GM21367 (cell line): ENCODE measurements around the gene RAMP1.

Source experiments
- ATAC-seq: cut with Tn5 transposase; IDR thresholded peaks from one replicate; pipeline ENCODE4 v1.9.1; 2021; ENCODE audit not compliant: unreplicated experiment

The RAMP1 gene

GRCh38 chr2:237913193-237913917 is 53.9 kb downstream of the RAMP1 start:
- no peak for ATAC-seq

DNA sequence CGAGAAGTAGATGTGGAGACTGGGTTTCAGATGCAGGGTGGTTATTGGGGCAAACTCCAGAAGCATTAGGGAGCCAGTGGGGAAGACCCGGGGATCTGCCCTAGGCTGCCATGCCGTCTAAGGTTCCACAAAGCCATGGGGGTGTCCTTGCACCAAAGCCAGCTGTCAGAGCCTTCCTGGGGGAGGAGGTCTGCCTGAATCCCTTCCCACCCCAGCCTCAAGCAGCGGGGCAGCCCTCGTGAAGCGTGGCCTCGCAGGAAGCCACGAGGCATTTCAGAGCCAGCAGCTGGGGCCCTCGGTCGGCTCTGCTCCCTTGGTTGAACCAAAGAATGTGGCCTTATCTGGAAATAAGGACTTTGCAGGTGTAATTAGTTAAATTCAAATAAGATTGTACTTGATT is 56.2 kb downstream of the RAMP1 start:
- no peak for ATAC-seq

DNA sequence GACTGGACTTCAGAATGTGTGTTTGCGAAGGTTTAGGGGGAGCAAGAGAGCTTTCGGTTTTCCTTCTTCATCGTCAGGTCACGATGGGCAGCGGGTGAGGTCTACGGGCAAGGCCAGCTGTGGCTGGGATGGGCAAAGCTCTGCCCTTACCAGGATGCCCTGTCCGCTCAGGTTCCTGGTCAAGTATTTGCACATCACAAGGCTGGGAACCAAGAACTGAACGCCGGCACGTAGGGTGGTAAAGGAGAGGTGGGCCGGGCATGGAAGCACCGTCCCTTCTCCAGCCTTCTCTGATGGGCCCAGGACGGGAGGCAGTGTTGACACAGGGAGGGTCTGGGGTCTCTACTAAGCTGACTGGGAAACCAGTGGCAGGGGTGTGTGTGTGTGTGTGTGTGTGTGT is 56.9 kb downstream of the RAMP1 start:
- no peak for ATAC-seq

DNA sequence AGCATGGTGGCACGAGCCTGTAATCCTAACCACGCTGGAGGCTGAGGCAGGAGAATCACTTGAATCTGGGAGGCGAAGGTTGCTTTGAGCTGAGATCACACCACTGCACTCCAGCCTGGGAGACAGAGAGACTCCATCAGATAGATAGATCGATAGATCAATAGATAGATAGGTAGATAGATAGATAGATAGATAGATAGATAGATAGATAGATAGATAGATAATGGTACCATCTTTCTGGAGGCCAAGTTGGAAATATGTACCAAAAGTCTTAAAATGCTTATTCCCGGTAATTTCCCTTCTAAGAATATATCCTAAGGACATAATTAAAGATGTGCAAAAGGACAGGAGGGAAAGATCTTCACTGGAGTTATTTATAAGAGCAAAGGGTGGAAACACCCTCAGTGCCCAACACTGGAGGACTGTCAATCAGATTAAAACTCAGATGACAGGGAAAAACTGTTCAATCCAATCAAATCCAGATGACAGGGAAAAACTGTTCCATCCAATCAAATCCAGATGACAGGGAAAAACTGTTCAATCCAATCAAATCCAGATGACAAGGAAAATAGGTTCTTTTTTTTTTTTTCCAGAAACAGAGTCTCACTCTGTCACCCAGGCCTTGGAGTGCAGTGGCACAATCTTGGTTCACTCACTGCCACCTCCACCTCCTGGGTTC is 58.4 kb downstream of the RAMP1 start:
- no peak for ATAC-seq

DNA sequence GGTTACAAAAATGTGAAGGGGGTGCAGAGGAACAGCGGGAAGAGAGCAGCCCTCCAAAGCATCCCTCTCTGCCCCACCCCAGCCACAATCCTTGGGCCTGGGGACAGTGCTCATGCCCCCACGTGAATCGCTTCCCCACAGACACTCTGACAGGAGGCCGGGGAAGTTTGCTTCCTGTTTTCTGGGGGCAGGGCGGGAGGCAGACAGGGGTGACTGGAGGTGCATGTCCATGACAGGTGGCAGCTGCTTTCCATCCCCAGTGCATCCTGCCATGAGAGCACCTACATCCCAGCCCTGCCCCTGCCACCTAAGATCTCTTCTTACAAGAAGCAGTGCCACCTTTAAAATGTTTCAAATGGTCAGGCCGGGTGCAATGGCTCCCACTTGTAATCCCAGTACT is 60.2 kb downstream of the RAMP1 start:
- ATAC-seq = no peak

DNA sequence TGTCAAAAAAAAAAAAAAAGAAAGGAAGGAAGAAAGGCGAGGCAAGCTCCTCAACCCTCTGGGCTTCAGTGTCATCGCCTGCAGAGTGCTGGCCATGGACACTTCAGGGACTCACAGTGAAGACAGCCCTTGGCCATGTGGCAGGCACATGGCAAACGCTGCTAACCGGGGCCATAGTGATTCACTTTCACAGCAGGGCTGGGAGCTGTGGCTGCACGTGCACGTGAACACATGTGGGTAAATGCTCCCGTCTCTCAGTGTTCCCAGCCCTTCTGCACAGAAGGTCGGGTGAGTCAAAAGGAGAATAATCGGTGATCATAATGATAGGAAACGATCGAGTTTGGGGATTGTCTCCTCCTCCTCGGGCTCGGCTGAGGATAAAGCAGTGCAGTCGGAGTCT is 61.2 kb downstream of the RAMP1 start:
- no peak for ATAC-seq

GRCh38 chr2:237921967-237922492 is 62.6 kb downstream of the RAMP1 start:
- no peak for ATAC-seq

GRCh38 chr2:237922641-237923361 is 63.4 kb downstream of the RAMP1 start:
- ATAC-seq = no peak

DNA sequence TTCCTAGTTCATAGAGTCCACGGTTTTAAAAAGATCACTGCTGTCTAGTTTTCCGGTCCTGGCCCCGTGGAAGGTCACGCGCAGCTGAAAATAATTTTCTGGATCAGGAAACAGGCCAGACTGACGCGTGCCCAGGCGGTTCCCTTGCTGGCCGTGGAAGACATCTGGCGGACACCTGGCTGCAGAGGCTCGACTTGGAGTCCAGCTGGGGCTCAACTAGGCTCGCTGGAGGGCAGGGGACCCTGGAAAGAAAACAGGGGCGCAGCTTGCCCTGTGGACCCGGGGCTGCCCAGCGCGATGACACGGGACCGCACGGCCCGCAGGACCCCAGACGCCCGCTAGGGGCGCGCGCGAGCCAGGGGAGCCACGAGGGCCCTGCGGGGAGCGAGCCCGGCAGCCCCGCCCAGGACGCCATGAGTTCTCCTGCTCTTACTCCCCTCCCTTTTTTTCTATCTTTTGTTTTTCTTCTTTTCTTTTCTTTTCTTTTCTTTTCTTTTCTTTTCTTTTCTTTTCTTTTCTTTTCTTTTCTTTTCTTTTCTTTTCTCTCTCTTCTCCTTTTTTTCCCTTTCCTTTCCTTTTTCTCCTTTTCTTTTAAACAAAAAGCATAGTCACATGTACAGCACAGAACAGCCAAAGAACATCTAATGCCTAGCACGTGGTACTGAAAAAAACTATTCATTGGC is 64.2 kb downstream of the RAMP1 start:
- peak; percentile 75 for ATAC-seq

GRCh38 chr2:237924164-237924534 is 64.7 kb downstream of the RAMP1 start:
- no peak for ATAC-seq

DNA sequence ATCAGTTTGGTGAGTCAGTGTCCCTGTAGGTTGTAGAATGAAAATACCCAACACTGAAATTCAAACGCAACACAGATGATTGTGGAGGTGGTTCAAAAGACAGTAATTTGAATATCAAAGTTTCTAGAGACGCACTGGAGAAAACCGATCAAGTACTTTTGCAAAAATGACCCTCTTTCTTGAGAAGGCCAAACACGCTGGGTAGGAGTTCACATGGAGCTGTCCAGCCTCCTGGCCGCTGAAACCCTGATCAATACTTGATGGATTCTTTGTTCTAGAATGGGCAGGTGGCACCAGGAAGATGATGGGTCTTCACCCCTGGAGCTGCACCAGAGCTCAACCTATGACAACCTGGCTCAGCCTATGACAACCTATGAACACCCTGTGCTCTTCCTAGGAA is 67.7 kb downstream of the RAMP1 start:
- ATAC-seq = no peak

- no peak for ATAC-seq
These were observed 68.6 kb downstream of the RAMP1 start for GRCh38 chr2:237927986-237928385.

DNA sequence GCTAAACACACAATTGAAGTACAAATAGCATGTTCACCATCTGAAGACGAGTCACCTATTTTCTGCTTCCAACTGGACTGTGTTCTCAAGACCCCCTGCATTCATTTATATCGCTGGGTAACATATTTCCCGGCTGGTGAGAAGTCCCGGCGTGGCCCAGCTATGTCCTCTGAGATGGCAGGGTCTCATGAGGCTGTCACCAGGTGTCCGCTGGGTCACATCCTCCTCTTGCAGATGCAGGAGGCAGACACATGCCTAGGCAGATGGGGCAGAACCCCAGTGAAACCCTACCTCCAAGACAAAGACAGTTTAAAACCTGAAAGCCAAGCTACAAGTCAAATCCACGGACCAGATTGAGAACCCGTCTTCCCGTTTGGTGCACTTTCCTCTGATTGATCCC is 70.6 kb downstream of the RAMP1 start:
- ATAC-seq = no peak

DNA sequence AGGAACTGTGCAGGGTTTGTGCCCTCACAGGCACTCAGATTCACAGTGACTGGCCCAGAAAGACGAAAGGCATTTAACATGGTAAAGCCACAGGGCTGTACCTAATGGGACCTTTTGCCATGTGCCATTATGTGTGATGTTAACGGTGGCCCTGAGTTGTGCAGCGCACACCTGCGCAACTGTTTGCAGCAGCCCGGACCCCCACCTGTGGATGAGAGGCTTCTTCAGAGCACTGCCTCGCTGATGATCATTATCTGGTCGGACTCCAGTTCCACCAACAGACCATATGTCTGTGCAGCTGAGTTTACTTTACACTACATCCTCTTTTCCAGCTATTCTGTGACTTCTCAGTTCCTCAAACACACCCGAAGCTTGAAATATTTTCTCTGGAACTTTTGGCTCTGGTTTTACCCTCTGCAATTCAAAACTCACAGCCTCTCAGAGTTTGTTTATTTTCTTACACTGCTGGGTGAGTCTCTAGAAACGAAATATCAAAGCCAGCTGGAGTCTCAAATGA is 71.8 kb downstream of the RAMP1 start:
- ATAC-seq = no peak

DNA sequence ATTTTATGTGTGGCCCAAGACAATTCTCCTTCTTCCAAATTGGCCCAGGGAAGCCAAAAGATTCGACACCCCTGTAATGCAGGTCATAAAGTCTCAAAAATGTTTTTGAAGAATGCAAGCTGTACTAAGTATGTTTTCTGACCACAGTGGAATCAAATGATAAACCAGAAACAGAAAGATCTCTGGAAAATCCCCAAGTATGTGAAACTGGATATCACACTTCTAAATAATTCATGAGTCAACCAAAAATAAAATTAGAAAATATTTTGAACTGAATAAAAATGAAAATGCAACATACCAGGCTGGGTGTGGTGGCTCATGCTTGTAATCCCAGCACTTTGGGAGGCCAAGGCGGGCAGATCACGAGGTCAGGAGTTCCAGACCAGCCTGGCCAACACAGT is 73.3 kb downstream of the RAMP1 start:
- no peak for ATAC-seq

DNA sequence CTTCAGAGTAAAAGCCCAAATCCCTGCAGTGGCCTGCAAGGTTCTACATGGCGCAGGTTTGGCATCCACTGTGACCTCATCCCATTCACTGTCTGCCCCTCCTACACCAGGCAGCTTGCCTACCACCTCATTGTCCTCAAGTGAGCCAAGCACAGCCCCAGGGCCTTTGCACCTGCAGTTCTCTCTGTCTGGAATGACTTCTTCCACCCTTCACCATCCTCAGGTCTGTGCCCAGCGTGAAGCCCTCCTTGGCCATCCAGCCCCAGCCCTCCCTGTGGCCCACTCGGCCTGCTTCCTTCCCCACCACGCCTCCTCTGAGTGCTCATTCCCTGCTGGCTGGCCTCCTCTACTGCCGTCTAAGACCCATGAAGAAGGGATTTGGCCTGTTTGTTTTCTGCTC is 74.8 kb downstream of the RAMP1 start:
- ATAC-seq = no peak

DNA sequence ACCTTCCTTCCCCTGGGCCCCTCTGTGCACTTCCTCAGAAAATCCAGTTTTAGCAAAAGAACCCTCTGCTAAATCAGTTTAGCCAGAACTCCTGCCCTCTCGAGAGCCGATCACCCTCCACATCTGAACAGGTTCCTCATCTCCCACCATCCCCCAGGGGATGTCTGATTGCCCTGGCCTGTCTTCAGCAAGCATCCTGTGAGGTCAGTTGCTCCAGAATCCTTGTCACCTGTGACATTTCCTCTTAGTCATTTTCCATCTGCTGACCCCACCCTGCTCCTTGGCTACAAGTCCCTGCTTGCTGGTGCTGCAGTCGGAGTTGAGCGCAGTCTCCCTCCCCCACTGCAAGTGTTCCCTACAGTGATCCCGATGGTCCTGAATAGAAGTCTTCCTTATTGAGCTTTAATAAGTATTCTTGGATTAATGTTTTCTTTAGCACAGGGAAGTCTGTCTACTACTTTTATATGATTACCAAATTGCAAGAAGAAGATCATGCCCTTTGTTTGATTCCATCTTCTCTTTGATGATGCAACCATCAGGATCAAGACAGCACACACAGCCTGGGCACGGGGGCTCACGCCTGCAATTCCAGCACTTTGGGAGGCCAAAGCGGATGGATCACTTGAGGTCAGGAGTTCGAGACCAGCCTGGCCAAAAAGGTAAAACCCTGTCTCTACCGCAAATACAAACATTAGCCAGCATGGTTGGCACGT is 76.5 kb downstream of the RAMP1 start:
- ATAC-seq = no peak

GRCh38 chr2:237939251-237939650 is 79.8 kb downstream of the RAMP1 start:
- ATAC-seq = no peak

GRCh38 chr2:237940828-237941227 is 81.4 kb downstream of the RAMP1 start:
- ATAC-seq = no peak

DNA sequence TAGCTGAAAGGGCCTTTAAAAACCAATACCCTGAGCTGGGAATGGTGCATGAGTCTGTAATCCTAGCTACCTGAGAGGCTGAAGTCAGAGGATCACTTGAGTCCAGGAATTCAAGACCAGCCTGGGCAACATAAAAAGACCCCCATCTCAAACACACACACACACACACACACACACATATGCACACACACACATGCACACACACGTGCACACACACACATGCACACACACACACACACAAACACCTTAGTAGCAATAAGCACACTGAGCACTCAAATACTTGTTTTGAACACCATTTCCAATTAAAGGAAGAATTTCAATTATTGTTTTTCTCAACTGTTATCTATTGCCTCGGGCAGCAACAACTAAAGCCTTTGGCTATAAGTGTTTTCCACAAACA is 81.8 kb downstream of the RAMP1 start:
- ATAC-seq = no peak

- ATAC-seq = no peak
These were observed 83.1 kb downstream of the RAMP1 start for GRCh38 chr2:237942513-237942899.
